ENCODE measurements around the gene ADAMTS12. TPM values are rescaled to one million over a fixed set of nuclear protein-coding genes. Genes with fewer than 3 reads are reported as not detected.

The ADAMTS12 gene
- total and polyA plus RNA-seq, 2 experiments from 2014 or later, result 9.1 to 17.1 TPM

GRCh38 chr5:33685873-33686755, 205.7 kb downstream of the ADAMTS12 start:
- H3K4me3 Mint-ChIP-seq, result no peak overlapping the region
- Histone ChIP-seq H3K79me2 (replicated peaks; ENCODE audit: insufficient read depth) (no peaks in the 10 kb centered on the region), H3K9me2 (ENCODE audit: insufficient read depth) (peaks cover 9% of the 10 kb centered on the region; the same call in 1 of the 2 replicates), H2AFZ (0 out of 2 replicates have a peak overlapping the region, but pooled peaks have one; percentile 1), H3K27me3 (ENCODE audit: insufficient read depth) (no peaks in the 10 kb centered on the region), H3K27ac (ENCODE audit: low read depth) (no peak overlapping the region; the same call in 1 of the 2 replicates), H3K4me3 (no peak overlapping the region), H3K4me1 (ENCODE audit: insufficient read depth) (peaks cover 8% of the 10 kb centered on the region), H3K36me3 (ENCODE audit: insufficient read depth) (no peaks in the 10 kb centered on the region), H3F3A (replicated peaks; ENCODE audit: low read depth) (no peaks in the 10 kb centered on the region), H3K4me2 (no peak overlapping the region), H4K20me1 (replicated peaks; ENCODE audit: insufficient read depth) (no peaks in the 10 kb centered on the region)
- H3K36me3 Mint-ChIP-seq (ENCODE audit: low read depth), result no peaks in the 10 kb centered on the region; the same call in 2 of the 3 replicates
- ATAC-seq (peak; percentile 98), DNase-seq (ENCODE audit: low spot score) (peak; percentile 65)
- H3K4me1 Mint-ChIP-seq, result peaks cover 22% of the 10 kb centered on the region
- no peaks in the 10 kb centered on the region for H3K9me3 Mint-ChIP-seq
- no peak overlapping the region for H3K27ac Mint-ChIP-seq
- H3K27me3 Mint-ChIP-seq (ENCODE audit: insufficient read depth, low read depth, poor library complexity), result no peaks in the 10 kb centered on the region
- no peak for TF ChIP-seq EZH2 (IDR thresholded peaks at IDR 0.05; ENCODE audit: low read depth, unreplicated experiment)
- TF ChIP-seq CTCF (conservative IDR thresholded peaks at IDR 0.05; ENCODE audit: low read depth in 2 of 2), result no peak
- no peak for TF ChIP-seq REST (IDR thresholded peaks at IDR 0.05; ENCODE audit: unreplicated experiment)
- TF ChIP-seq STAT1 (IDR thresholded peaks at IDR 0.05; ENCODE audit: unreplicated experiment), result no peak
- TF ChIP-seq EZH2phosphoT487 (IDR thresholded peaks at IDR 0.05; ENCODE audit: unreplicated experiment), result no peak
- TF ChIP-seq NANOG (IDR thresholded peaks at IDR 0.05; ENCODE audit: borderline replicate concordance), result no peak

- no peak overlapping the region for H3K27ac Mint-ChIP-seq
- H3K4me2 ChIP-seq, result no peak overlapping the region
- H3K27me3 ChIP-seq (ENCODE audit: insufficient read depth), result no peaks in the 10 kb centered on the region
- H3F3A ChIP-seq (replicated peaks; ENCODE audit: low read depth), result no peaks in the 10 kb centered on the region
- no peaks in the 10 kb centered on the region for H3K36me3 ChIP-seq (ENCODE audit: insufficient read depth)
- no peak overlapping the region for H3K4me3 Mint-ChIP-seq
- no peaks in the 10 kb centered on the region for H3K27me3 Mint-ChIP-seq (ENCODE audit: insufficient read depth, low read depth, poor library complexity)
- peaks cover 22% of the 10 kb centered on the region for H3K4me1 Mint-ChIP-seq
- H3K4me1 ChIP-seq (ENCODE audit: insufficient read depth), result peaks cover 8% of the 10 kb centered on the region
- no peak overlapping the region for H2AFZ ChIP-seq
- H3K36me3 Mint-ChIP-seq (ENCODE audit: low read depth), result no peaks in the 10 kb centered on the region; the same call in 2 of the 3 replicates
- H3K79me2 ChIP-seq (replicated peaks; ENCODE audit: insufficient read depth), result no peaks in the 10 kb centered on the region
- peaks cover 4% of the 10 kb centered on the region; the same call in 1 of the 2 replicates for H3K9me2 ChIP-seq (ENCODE audit: insufficient read depth)
- no peaks in the 10 kb centered on the region for H3K9me3 Mint-ChIP-seq
- no peak overlapping the region for H3K4me3 ChIP-seq
- no peak overlapping the region for H3K27ac ChIP-seq (ENCODE audit: low read depth)
- DNase-seq (ENCODE audit: low spot score) (peak; percentile 16), ATAC-seq (no peak; the same call in 2 of the 3 replicates)
- H4K20me1 ChIP-seq (replicated peaks; ENCODE audit: insufficient read depth), result no peaks in the 10 kb centered on the region
- TF ChIP-seq ETS1 (IDR thresholded peaks at IDR 0.05) (no peak), JUNB (IDR thresholded peaks at IDR 0.05; ENCODE audit: unreplicated experiment) (no peak), REST (IDR thresholded peaks at IDR 0.05; ENCODE audit: unreplicated experiment) (no peak), POLR2AphosphoS5 (IDR thresholded peaks at IDR 0.05; ENCODE audit: low read depth) (no peak), CREB1 (CRISPR knock-in tag; IDR thresholded peaks at IDR 0.05; ENCODE audit: low read depth) (no peak), EZH2phosphoT487 (IDR thresholded peaks at IDR 0.05; ENCODE audit: unreplicated experiment) (no peak)
Observed at GRCh38 chr5:33684496-33685159, 207.2 kb downstream of the ADAMTS12 start.

All from GM23338 (cell line).